Neural cell (in vitro differentiated cells): ENCODE data around the gene ABI2. TPM values are rescaled to one million over a fixed set of nuclear protein-coding genes. Genes with fewer than 3 reads are reported as not detected.
"Not testable (repeated sequence)": the region's sequence is repeated elsewhere in the genome, so short reads cannot be mapped to it uniquely, and the experiment has no call there.

ENCODE experiments used
- H2AFZ ChIP-seq: fragments of 200-600, 300-800 bp; sonication (generic), shearing (Covaris generic); 2 replicates; pipeline ENCODE4 v1.6.0; 2014; ENCODE audit warnings: low read depth, mild to moderate bottlenecking, antibody characterized with exemption, low read length, moderate library complexity
- H3F3A ChIP-seq: fragments of 200-600 bp; shearing (Covaris generic); 2 replicates; pipeline ENCODE4 v1.6.1; 2016; ENCODE audit warnings: mild to moderate bottlenecking, moderate library complexity, mixed read lengths, antibody characterized with exemption, low read length; ENCODE audit not compliant: insufficient read depth, poor library complexity, severe bottlenecking
- H3K27ac ChIP-seq: fragments of 200-600, 300-800 bp; sonication (generic), shearing (Covaris generic); 2 replicates; pipeline ENCODE4 v1.5.1; 2014; ENCODE audit warnings: mild to moderate bottlenecking, low read length, moderate library complexity
- H3K27me3 ChIP-seq: fragments of 300-800, 200-600 bp; sonication (generic), shearing (Covaris generic); 2 replicates; pipeline ENCODE4 v1.6.0; 2014; ENCODE audit warnings: mild to moderate bottlenecking, low read depth, low read length, moderate library complexity; ENCODE audit not compliant: insufficient read depth
- H3K36me3 ChIP-seq: fragments of 300-800, 200-600 bp; sonication (generic), shearing (Covaris generic); 2 replicates; pipeline ENCODE4 v1.5.1; 2014; ENCODE audit warnings: mild to moderate bottlenecking, antibody characterized with exemption, low read length, moderate library complexity; ENCODE audit not compliant: insufficient read depth
- H3K4me2 ChIP-seq: fragments of 300-800, 200-600 bp; sonication (generic), shearing (Covaris generic); 2 replicates; pipeline ENCODE4 v1.6.0; 2014; ENCODE audit warnings: mild to moderate bottlenecking, low read length
- H3K4me3 ChIP-seq: fragments of 300-800, 200-600 bp; sonication (generic), shearing (Covaris generic); 2 replicates; pipeline ENCODE4 v1.5.1; 2014; ENCODE audit warnings: mild to moderate bottlenecking, low read length, moderate library complexity
- H3K79me2 ChIP-seq: fragments of 200-600 bp; shearing (Covaris generic); replicated peaks from 2 replicates; pipeline ENCODE4 v1.6.0; 2014; ENCODE audit warnings: mild to moderate bottlenecking, low read length, moderate library complexity; ENCODE audit not compliant: insufficient read depth
- H3K9ac ChIP-seq: fragments of 300-800, 200-600 bp; sonication (generic), shearing (Covaris generic); 2 replicates; pipeline ENCODE4 v1.6.1; 2016; ENCODE audit warnings: mild to moderate bottlenecking, low read length, mixed read lengths
- H3K9me2 ChIP-seq: fragments of 200-600 bp; shearing (Covaris generic); 2 replicates; pipeline ENCODE4 v1.6.1; 2016; ENCODE audit warnings: mild to moderate bottlenecking, low read length, mixed read lengths; ENCODE audit not compliant: insufficient read depth
- H3K9me3 ChIP-seq: fragments of 200-600, 300-800 bp; sonication (generic), shearing (Covaris generic); 2 replicates; pipeline ENCODE4 v1.6.1; 2016; ENCODE audit warnings: mild to moderate bottlenecking, mixed run types, low read length, moderate library complexity, mixed read lengths
- H4K20me1 ChIP-seq: fragments of 200-600 bp; shearing (Covaris generic); 2 replicates; pipeline ENCODE4 v1.6.1; 2016; ENCODE audit warnings: mild to moderate bottlenecking, mixed run types; ENCODE audit not compliant: insufficient read depth
- EP300 ChIP-seq: fragments of 450-650 bp; conservative IDR thresholded peaks from 2 replicates; pipeline ENCODE4 v1.6.1; 2014; ENCODE audit warnings: antibody characterized with exemption, mild to moderate bottlenecking, moderate library complexity; ENCODE audit not compliant: poor library complexity, severe bottlenecking
- EZH2 ChIP-seq: fragments of 200-600, 300-800 bp; shearing (Covaris generic), sonication (generic); IDR thresholded peaks from 2 replicates; pipeline ENCODE4 v1.6.1; 2014; ENCODE audit warnings: antibody characterized with exemption, low read length, borderline replicate concordance, mild to moderate bottlenecking; ENCODE audit not compliant: insufficient read depth, poor library complexity, severe bottlenecking
- MXI1 ChIP-seq: fragments of 450-650 bp; conservative IDR thresholded peaks from 2 replicates; pipeline ENCODE4 v1.6.1; 2014; ENCODE audit warnings: antibody characterized with exemption, mild to moderate bottlenecking; ENCODE audit not compliant: poor library complexity, severe bottlenecking
- POLR2AphosphoS5 ChIP-seq: IDR thresholded peaks from 2 replicates; pipeline ENCODE4 v1.6.1; 2012
- RAD21 ChIP-seq: fragments of 450-650 bp; conservative IDR thresholded peaks from 2 replicates; pipeline ENCODE4 v1.6.1; 2014; ENCODE audit warnings: antibody characterized with exemption, mild to moderate bottlenecking, moderate library complexity
- SMC3 ChIP-seq: fragments of 450-650 bp; conservative IDR thresholded peaks from 2 replicates; pipeline ENCODE4 v1.6.1; 2014; ENCODE audit warnings: antibody characterized with exemption, mild to moderate bottlenecking, moderate library complexity; ENCODE audit not compliant: poor library complexity
- TAF1 ChIP-seq: IDR thresholded peaks from 2 replicates; pipeline ENCODE4 v1.6.1; 2012; ENCODE audit warnings: low read depth
- polyA plus RNA-seq: library from polyadenylated mRNA; depleted of rRNA; stranded (reverse); fragments of >200 nt; gene quantifications from 2 replicates; pipeline ENCODE4 v1.2.3, GENCODE V29; 2014
- TF ChIP-seq, protein P1 (sequence below): IDR thresholded peaks from 2 replicates; pipeline ENCODE4 v1.6.1; 2012; ENCODE audit warnings: borderline replicate concordance
- TF ChIP-seq, protein P2 (sequence below): fragments of 450-650 bp; IDR thresholded peaks from 2 replicates; pipeline ENCODE4 v1.5.1; 2014; ENCODE audit warnings: antibody characterized with exemption, mild to moderate bottlenecking, moderate library complexity; ENCODE audit not compliant: poor library complexity, severe bottlenecking

The ABI2 gene
- polyA plus RNA-seq, 1 donor from 2014 or later, result 128 TPM

DNA sequence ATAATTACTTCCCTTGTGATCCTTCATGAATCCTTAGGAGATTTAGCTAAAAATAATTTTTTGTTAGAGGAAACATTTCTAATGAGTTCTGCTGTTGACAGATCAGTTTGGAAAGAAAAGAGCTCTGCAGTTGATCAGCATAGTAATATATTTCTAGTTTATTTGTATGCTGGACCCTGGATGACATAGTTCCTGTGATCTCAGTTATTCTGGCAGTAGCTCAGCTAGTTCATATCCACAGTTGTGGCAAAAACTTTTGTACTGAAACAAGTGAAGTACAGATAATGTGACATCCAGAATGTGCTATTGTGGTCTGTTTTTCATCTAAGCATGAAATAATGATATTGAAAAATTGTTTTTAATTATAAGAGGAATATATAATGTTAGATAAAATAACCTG is 33.7 kb downstream of the ABI2 start:
- no peak overlapping the region for H3K27ac ChIP-seq
- TF ChIP-seq POLR2AphosphoS5 (no peak), SMC3 (no peak), RAD21 (no peak), EP300 (no peak), MXI1 (no peak), EZH2 (no peak)
- TF ChIP-seq, protein P1, sequence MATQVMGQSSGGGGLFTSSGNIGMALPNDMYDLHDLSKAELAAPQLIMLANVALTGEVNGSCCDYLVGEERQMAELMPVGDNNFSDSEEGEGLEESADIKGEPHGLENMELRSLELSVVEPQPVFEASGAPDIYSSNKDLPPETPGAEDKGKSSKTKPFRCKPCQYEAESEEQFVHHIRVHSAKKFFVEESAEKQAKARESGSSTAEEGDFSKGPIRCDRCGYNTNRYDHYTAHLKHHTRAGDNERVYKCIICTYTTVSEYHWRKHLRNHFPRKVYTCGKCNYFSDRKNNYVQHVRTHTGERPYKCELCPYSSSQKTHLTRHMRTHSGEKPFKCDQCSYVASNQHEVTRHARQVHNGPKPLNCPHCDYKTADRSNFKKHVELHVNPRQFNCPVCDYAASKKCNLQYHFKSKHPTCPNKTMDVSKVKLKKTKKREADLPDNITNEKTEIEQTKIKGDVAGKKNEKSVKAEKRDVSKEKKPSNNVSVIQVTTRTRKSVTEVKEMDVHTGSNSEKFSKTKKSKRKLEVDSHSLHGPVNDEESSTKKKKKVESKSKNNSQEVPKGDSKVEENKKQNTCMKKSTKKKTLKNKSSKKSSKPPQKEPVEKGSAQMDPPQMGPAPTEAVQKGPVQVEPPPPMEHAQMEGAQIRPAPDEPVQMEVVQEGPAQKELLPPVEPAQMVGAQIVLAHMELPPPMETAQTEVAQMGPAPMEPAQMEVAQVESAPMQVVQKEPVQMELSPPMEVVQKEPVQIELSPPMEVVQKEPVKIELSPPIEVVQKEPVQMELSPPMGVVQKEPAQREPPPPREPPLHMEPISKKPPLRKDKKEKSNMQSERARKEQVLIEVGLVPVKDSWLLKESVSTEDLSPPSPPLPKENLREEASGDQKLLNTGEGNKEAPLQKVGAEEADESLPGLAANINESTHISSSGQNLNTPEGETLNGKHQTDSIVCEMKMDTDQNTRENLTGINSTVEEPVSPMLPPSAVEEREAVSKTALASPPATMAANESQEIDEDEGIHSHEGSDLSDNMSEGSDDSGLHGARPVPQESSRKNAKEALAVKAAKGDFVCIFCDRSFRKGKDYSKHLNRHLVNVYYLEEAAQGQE, result no peak
- no peak overlapping the region for H3K4me2 ChIP-seq
- H3F3A ChIP-seq, result no peaks in the 10 kb centered on the region
- H2AFZ ChIP-seq, result no peak overlapping the region
- no peaks in the 10 kb centered on the region for H3K27me3 ChIP-seq
- H3K9me2 ChIP-seq, result no peaks in the 10 kb centered on the region
- peaks cover 54% of the 10 kb centered on the region for H3K79me2 ChIP-seq
- H3K9me3 ChIP-seq, result no peaks in the 10 kb centered on the region
- H3K9ac ChIP-seq, result no peak overlapping the region
- H3K36me3 ChIP-seq, result no peaks in the 10 kb centered on the region
- peaks cover 4% of the 10 kb centered on the region for H4K20me1 ChIP-seq
- no peak overlapping the region for H3K4me3 ChIP-seq

DNA sequence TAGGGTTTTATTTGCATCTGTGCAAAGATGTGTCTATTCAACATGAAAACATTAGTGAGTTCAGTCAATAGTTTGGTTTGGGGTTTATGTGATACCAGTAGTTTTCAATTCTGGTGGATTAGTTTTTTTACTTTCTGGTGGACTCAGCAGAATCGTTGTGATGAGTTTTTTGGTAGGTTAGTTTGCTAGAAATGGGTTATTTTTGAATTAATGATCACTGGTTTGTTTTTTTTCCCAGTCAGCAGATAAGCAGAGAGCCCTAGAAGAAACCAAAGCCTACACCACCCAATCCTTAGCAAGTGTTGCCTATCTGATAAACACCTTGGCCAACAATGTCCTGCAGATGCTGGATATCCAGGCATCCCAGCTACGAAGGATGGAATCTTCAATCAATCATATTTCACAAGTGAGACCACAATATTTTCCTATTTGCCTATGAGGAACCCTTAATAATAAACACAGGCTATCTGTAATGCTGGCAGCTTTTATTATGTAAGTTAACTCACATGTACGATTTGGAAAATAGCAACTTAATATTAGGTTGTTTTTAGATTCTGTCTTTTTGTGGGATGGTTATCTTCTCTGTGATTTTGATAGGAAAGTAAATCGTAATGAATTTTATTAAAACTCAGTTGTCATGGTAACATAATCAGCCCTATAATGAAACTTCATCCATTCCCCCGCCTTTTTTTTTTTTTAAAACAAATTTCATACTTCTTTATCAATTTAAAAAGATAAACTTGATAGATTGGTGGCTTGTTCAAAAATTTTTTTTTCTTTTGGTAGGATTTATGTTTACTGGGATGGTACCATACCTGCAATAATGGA is 38.7 kb downstream of the ABI2 start:
- H3F3A ChIP-seq, result no peaks in the 10 kb centered on the region
- no peaks in the 10 kb centered on the region for H3K27me3 ChIP-seq
- no peak for TF ChIP-seq POLR2AphosphoS5
- TF ChIP-seq, protein P1, result no peak
- TF ChIP-seq EZH2, result no peak
- TF ChIP-seq, protein P2, sequence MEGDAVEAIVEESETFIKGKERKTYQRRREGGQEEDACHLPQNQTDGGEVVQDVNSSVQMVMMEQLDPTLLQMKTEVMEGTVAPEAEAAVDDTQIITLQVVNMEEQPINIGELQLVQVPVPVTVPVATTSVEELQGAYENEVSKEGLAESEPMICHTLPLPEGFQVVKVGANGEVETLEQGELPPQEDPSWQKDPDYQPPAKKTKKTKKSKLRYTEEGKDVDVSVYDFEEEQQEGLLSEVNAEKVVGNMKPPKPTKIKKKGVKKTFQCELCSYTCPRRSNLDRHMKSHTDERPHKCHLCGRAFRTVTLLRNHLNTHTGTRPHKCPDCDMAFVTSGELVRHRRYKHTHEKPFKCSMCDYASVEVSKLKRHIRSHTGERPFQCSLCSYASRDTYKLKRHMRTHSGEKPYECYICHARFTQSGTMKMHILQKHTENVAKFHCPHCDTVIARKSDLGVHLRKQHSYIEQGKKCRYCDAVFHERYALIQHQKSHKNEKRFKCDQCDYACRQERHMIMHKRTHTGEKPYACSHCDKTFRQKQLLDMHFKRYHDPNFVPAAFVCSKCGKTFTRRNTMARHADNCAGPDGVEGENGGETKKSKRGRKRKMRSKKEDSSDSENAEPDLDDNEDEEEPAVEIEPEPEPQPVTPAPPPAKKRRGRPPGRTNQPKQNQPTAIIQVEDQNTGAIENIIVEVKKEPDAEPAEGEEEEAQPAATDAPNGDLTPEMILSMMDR, result no peak
- TF ChIP-seq MXI1, result no peak
- no peak for TF ChIP-seq SMC3
- TF ChIP-seq EP300, result no peak
- TF ChIP-seq TAF1, result no peak
- no peak for TF ChIP-seq RAD21
- H3K4me2 ChIP-seq, result no peak overlapping the region
- H3K9me2 ChIP-seq, result no peaks in the 10 kb centered on the region
- H3K9ac ChIP-seq, result no peak overlapping the region
- no peaks in the 10 kb centered on the region for H4K20me1 ChIP-seq
- H3K4me3 ChIP-seq, result no peak overlapping the region
- no peaks in the 10 kb centered on the region for H3K9me3 ChIP-seq
- peaks cover 52% of the 10 kb centered on the region for H3K79me2 ChIP-seq
- H3K36me3 ChIP-seq, result peaks cover 4% of the 10 kb centered on the region
- no peak overlapping the region for H3K27ac ChIP-seq
- no peak overlapping the region for H2AFZ ChIP-seq

DNA sequence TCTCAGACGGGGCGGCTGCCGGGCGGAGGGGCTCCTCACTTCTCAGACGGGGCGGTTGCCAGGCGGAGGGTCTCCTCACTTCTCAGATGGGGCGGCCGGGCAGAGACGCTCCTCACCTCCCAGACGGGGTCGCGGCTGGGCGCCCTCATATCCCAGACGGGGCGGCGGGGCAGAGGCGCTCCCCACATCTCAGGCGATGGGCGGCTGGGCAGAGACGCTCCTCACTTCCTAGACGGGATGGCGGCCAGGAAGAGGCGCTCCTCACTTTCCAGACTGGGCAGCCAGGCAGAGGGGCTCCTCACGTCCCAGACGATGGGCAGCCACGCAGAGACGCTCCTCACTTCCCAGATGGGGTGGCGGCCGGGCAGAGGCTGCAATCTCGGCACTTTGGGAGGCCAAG is 44.5 kb downstream of the ABI2 start:
- not testable (repeated sequence) for H3K4me3 ChIP-seq, H2AFZ ChIP-seq, H3K36me3 ChIP-seq, H3K27ac ChIP-seq, H3K9me3 ChIP-seq, H3F3A ChIP-seq, H3K4me2 ChIP-seq, H3K9me2 ChIP-seq, H3K27me3 ChIP-seq, H4K20me1 ChIP-seq, H3K9ac ChIP-seq
- H3K79me2 ChIP-seq, result peaks cover 25% of the 10 kb centered on the region
